ENCODE measurements around the gene WDR7.

Gene WDR7

DNA sequence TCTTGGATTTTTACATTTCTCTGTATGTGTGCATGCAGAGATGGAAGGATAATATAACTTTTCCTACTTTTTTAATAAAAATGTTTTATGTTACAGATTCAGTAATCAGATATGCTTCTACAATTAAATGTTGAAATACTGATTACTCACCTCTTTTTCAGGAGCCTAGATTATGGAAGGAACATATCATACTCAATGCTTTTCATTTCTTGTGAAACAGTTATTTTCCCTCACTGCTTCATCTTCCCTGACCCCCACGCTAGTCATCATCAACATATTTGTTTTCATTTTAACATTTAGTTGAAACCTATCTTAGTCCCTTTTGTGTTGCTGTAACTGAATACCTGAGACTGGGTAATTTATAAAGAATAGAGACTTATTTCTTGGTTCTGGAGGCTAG lies 190.7 kb downstream of the WDR7 start:
- Histone ChIP-seq H3K9me3 (ENCODE audit: control insufficient read depth, low read length) (no peaks in the 10 kb centered on the region), H3K4me2 (ENCODE audit: low read length, poor library complexity, severe bottlenecking) (no peak overlapping the region), H3K14ac (ENCODE audit: low read length in 2 of 2) (no peak overlapping the region), H2BK12ac (ENCODE audit: low read length in 2 of 2) (no peak overlapping the region), H4K8ac (ENCODE audit: low read length) (no peak overlapping the region), H3K79me1 (replicated peaks; ENCODE audit: low read length, poor library complexity, severe bottlenecking) (no peaks in the 10 kb centered on the region), H3K18ac (ENCODE audit: low read depth in 1 of 2, low read length in 2 of 2) (no peak overlapping the region), H2BK15ac (ENCODE audit: low read depth, poor library complexity, severe bottlenecking) (no peak overlapping the region), H3K4me3 (ENCODE audit: insufficient read depth in 1 of 2, low read depth in 1 of 2, low read length in 2 of 2) (no peak overlapping the region), H3K9ac (ENCODE audit: low read length) (no peak overlapping the region), H4K91ac (ENCODE audit: low read length) (no peak overlapping the region), H3K23ac (ENCODE audit: low read length in 2 of 2) (no peak overlapping the region), H3K4me1 (ENCODE audit: control insufficient read depth, insufficient read depth, low read depth, low read length) (no peaks in the 10 kb centered on the region), H3K4ac (ENCODE audit: low read depth in 1 of 2, low read length in 2 of 2) (no peak overlapping the region), H2AFZ (ENCODE audit: low read depth, low read length) (no peak overlapping the region), H3K36me3 (ENCODE audit: control insufficient read depth in 1 of 2, insufficient read depth in 2 of 2, low read depth in 1 of 2, low read length in 2 of 2) (no peaks in the 10 kb centered on the region), H2BK5ac (ENCODE audit: low read depth, low read length, poor library complexity, severe bottlenecking) (no peak overlapping the region), H2AK5ac (ENCODE audit: low read length, severe bottlenecking) (no peak overlapping the region), H3K27ac (ENCODE audit: low read length, poor library complexity, severe bottlenecking) (no peak overlapping the region), H3K27me3 (ENCODE audit: control insufficient read depth in 1 of 2, insufficient read depth in 1 of 2, low read length in 2 of 2) (no peaks in the 10 kb centered on the region), H2BK120ac (ENCODE audit: low read depth, low read length) (no peak overlapping the region)
- DNase-seq: no peak
- no CpG with 5 or more reads among the region's 1 CpG for WGBS

DNA sequence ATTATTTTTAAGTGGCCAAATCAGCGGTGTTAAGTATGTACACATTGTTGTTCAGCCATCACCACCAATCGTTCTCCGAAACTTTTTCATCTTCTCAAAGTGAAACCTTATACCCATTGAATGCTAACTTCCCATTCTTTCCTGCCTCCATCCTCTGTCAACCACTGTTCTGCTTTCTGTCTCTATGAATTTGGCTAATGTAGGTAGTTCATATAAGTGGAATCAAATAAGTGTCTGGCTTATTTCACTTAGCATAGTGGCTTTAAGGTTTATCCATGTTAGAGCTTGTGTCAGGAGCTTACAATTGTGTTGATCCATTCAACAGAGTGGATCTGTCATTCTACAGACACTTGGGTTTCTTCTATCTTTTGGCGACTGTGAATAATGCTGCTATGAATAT lies 192.1 kb downstream of the WDR7 start:
- Histone ChIP-seq H3K36me3 (ENCODE audit: control insufficient read depth in 1 of 2, insufficient read depth in 2 of 2, low read depth in 1 of 2, low read length in 2 of 2) (peaks cover 0 to 6% of the 10 kb centered on the region in 2 experiments), H3K4me2 (ENCODE audit: low read length, poor library complexity, severe bottlenecking) (no peak overlapping the region), H2AK5ac (ENCODE audit: low read length, severe bottlenecking) (no peak overlapping the region), H2BK12ac (ENCODE audit: low read length in 2 of 2) (no peak overlapping the region), H3K9ac (ENCODE audit: low read length) (no peak overlapping the region), H4K91ac (ENCODE audit: low read length) (no peak overlapping the region), H3K9me3 (ENCODE audit: control insufficient read depth, low read length) (no peaks in the 10 kb centered on the region), H3K14ac (ENCODE audit: low read length in 2 of 2) (no peak overlapping the region), H3K4me1 (ENCODE audit: control insufficient read depth, insufficient read depth, low read depth, low read length) (no peaks in the 10 kb centered on the region), H3K4me3 (ENCODE audit: insufficient read depth in 1 of 2, low read depth in 1 of 2, low read length in 2 of 2) (no peak overlapping the region), H2BK15ac (ENCODE audit: low read depth, poor library complexity, severe bottlenecking) (no peak overlapping the region), H3K79me1 (replicated peaks; ENCODE audit: low read length, poor library complexity, severe bottlenecking) (peaks cover 2% of the 10 kb centered on the region), H2BK120ac (ENCODE audit: low read depth, low read length) (no peak overlapping the region), H3K4ac (ENCODE audit: low read depth in 1 of 2, low read length in 2 of 2) (no peak overlapping the region), H3K18ac (ENCODE audit: low read depth in 1 of 2, low read length in 2 of 2) (no peak overlapping the region), H2BK5ac (ENCODE audit: low read depth, low read length, poor library complexity, severe bottlenecking) (no peak overlapping the region), H2AFZ (ENCODE audit: low read depth, low read length) (no peak overlapping the region), H3K27me3 (ENCODE audit: control insufficient read depth in 1 of 2, insufficient read depth in 1 of 2, low read length in 2 of 2) (no peaks in the 10 kb centered on the region), H3K27ac (ENCODE audit: low read length, poor library complexity, severe bottlenecking) (no peak overlapping the region), H4K8ac (ENCODE audit: low read length) (no peak overlapping the region), H3K23ac (ENCODE audit: low read length in 2 of 2) (no peak overlapping the region)
- DNase-seq: no peak
- WGBS: 100% methylated on average over 3 of the region's 4 CpGs

DNA sequence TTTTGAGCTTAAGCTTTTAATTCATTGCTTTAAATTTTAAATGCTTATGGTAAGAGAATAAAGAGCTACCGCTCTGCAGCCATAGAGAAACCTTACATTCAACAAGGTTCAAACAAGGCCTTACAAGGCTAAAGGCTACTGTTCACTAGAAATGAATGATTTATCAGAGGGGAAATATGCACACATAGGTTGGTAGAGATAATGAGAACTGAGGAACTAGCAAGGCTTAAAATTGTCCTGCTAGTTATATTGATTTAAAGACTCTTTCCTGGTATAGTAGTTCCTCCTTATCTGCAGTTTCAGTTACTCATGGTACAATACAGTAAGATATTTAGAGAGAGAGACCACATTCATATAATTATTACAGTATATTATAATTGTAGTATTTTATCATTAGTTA lies 193.4 kb downstream of the WDR7 start:
- no peak overlapping the region for H2AK5ac ChIP-seq (ENCODE audit: low read length, severe bottlenecking)
- H3K23ac ChIP-seq (ENCODE audit: low read length in 2 of 2): no peak overlapping the region
- no peak overlapping the region for H3K14ac ChIP-seq (ENCODE audit: low read length in 2 of 2)
- H2BK120ac ChIP-seq (ENCODE audit: low read depth, low read length): no peak overlapping the region
- no peak overlapping the region for H3K9ac ChIP-seq (ENCODE audit: low read length)
- peaks cover 2% of the 10 kb centered on the region for H3K79me1 ChIP-seq (replicated peaks; ENCODE audit: low read length, poor library complexity, severe bottlenecking)
- H2BK5ac ChIP-seq (ENCODE audit: low read depth, low read length, poor library complexity, severe bottlenecking): no peak overlapping the region
- H3K4me3 ChIP-seq (ENCODE audit: insufficient read depth in 1 of 2, low read depth in 1 of 2, low read length in 2 of 2): no peak overlapping the region
- no peak for DNase-seq
- peaks cover 0 to 6% of the 10 kb centered on the region in 2 experiments for H3K36me3 ChIP-seq (ENCODE audit: control insufficient read depth in 1 of 2, insufficient read depth in 2 of 2, low read depth in 1 of 2, low read length in 2 of 2)
- no peak overlapping the region for H3K27ac ChIP-seq (ENCODE audit: low read length, poor library complexity, severe bottlenecking)
- H3K18ac ChIP-seq (ENCODE audit: low read depth in 1 of 2, low read length in 2 of 2): no peak overlapping the region
- no peak overlapping the region for H4K91ac ChIP-seq (ENCODE audit: low read length)
- H3K9me3 ChIP-seq (ENCODE audit: control insufficient read depth, low read length): no peaks in the 10 kb centered on the region
- no peaks in the 10 kb centered on the region for H3K4me1 ChIP-seq (ENCODE audit: control insufficient read depth, insufficient read depth, low read depth, low read length)
- no peaks in the 10 kb centered on the region for H3K27me3 ChIP-seq (ENCODE audit: control insufficient read depth in 1 of 2, insufficient read depth in 1 of 2, low read length in 2 of 2)
- no peak overlapping the region for H2BK15ac ChIP-seq (ENCODE audit: low read depth, poor library complexity, severe bottlenecking)
- H4K8ac ChIP-seq (ENCODE audit: low read length): no peak overlapping the region
- no peak overlapping the region for H3K4ac ChIP-seq (ENCODE audit: low read depth in 1 of 2, low read length in 2 of 2)
- no peak overlapping the region for H2AFZ ChIP-seq (ENCODE audit: low read depth, low read length)
- WGBS: no CpG with 5 or more reads among the region's 1 CpG
- H3K4me2 ChIP-seq (ENCODE audit: low read length, poor library complexity, severe bottlenecking): no peak overlapping the region
- H2BK12ac ChIP-seq (ENCODE audit: low read length in 2 of 2): no peak overlapping the region

GRCh38 chr18:56851774-56852173 lies 200.6 kb downstream of the WDR7 start:
- Histone ChIP-seq H3K4me1 (ENCODE audit: control insufficient read depth, insufficient read depth, low read depth, low read length) (no peaks in the 10 kb centered on the region), H2BK12ac (ENCODE audit: low read length in 2 of 2) (no peak overlapping the region), H3K14ac (ENCODE audit: low read length in 2 of 2) (no peak overlapping the region), H3K4me3 (ENCODE audit: insufficient read depth in 1 of 2, low read depth in 1 of 2, low read length in 2 of 2) (no peak overlapping the region), H3K23ac (ENCODE audit: low read length in 2 of 2) (no peak overlapping the region), H2BK15ac (ENCODE audit: low read depth, poor library complexity, severe bottlenecking) (no peak overlapping the region), H3K36me3 (ENCODE audit: control insufficient read depth in 1 of 2, insufficient read depth in 2 of 2, low read depth in 1 of 2, low read length in 2 of 2) (peaks cover 0 to 6% of the 10 kb centered on the region in 2 experiments), H3K18ac (ENCODE audit: low read depth in 1 of 2, low read length in 2 of 2) (no peak overlapping the region), H2AK5ac (ENCODE audit: low read length, severe bottlenecking) (no peak overlapping the region), H3K4me2 (ENCODE audit: low read length, poor library complexity, severe bottlenecking) (no peak overlapping the region), H2BK5ac (ENCODE audit: low read depth, low read length, poor library complexity, severe bottlenecking) (no peak overlapping the region), H2AFZ (ENCODE audit: low read depth, low read length) (no peak overlapping the region), H3K27me3 (ENCODE audit: control insufficient read depth in 1 of 2, insufficient read depth in 1 of 2, low read length in 2 of 2) (no peaks in the 10 kb centered on the region), H4K8ac (ENCODE audit: low read length) (no peak overlapping the region), H3K9me3 (ENCODE audit: control insufficient read depth, low read length) (no peaks in the 10 kb centered on the region), H3K27ac (ENCODE audit: low read length, poor library complexity, severe bottlenecking) (no peak overlapping the region), H3K79me1 (replicated peaks; ENCODE audit: low read length, poor library complexity, severe bottlenecking) (peaks cover 4% of the 10 kb centered on the region), H4K91ac (ENCODE audit: low read length) (no peak overlapping the region), H2BK120ac (ENCODE audit: low read depth, low read length) (no peak overlapping the region), H3K4ac (ENCODE audit: low read depth in 1 of 2, low read length in 2 of 2) (no peak overlapping the region), H3K9ac (ENCODE audit: low read length) (no peak overlapping the region)
- no peak for DNase-seq
- no CpG with 5 or more reads among the region's 1 CpG for WGBS

Data from mesenchymal stem cell (in vitro differentiated cells and primary cell).